WTC11 (cell line): ENCODE data around the gene FANCI. TPM values are rescaled to one million over a fixed set of nuclear protein-coding genes. Genes with fewer than 3 reads are reported as not detected.

Experiments
- ATAC-seq: fragments of 200-7000 bp; cut with Tn5 transposase; 2 replicates; pipeline ENCODE4 v1.10.0; 2021; ENCODE audit warnings: mild to moderate bottlenecking, moderate library complexity
- CTCF ChIA-PET: fragments of 300-600 bp; sonication (Branson Sonifier 250); formaldehyde crosslinking; loops from one replicate; lab custom pipeline; 2021; ENCODE audit warnings: antibody characterized with exemption; lab: Charles Lee
- POLR2A ChIA-PET: fragments of 350-600 bp; sonication (Branson Sonifier 250); formaldehyde crosslinking; loops from one replicate; lab custom pipeline; 2021; ENCODE audit warnings: antibody characterized with exemption; lab: Charles Lee
- DNase-seq: peaks from one replicate; pipeline ENCODE4 v3.0.0; 2021; ENCODE audit warnings: low spot score
- H3K27ac Mint-ChIP-seq: 2 replicates; pipeline ENCODE4 v1.8.0; 2021; ENCODE audit warnings: mixed read lengths
- H3K27me3 Mint-ChIP-seq: 2 replicates; pipeline ENCODE4 v1.8.0; 2021; ENCODE audit warnings: low read depth, mild to moderate bottlenecking, moderate library complexity, mixed read lengths
- H3K36me3 Mint-ChIP-seq: 2 replicates; pipeline ENCODE4 v1.8.0; 2021; ENCODE audit warnings: mixed read lengths
- H3K4me1 Mint-ChIP-seq: 2 replicates; pipeline ENCODE4 v1.8.0; 2022; ENCODE audit warnings: mixed read lengths
- H3K4me3 Mint-ChIP-seq: 2 replicates; pipeline ENCODE4 v1.8.0; 2021; ENCODE audit warnings: mild to moderate bottlenecking, moderate library complexity, mixed read lengths
- H3K9me3 Mint-ChIP-seq: 2 replicates; pipeline ENCODE4 v1.8.0; 2021; ENCODE audit warnings: mixed read lengths
- ATF1 ChIP-seq: sonication (generic); formaldehyde crosslinking; IDR thresholded peaks from 2 replicates; pipeline ENCODE4 v1.8.1; 2023; ENCODE audit warnings: mild to moderate bottlenecking, moderate library complexity, missing genetic modification reagents
- CREB1 ChIP-seq: sonication (generic); formaldehyde crosslinking; IDR thresholded peaks from 2 replicates; pipeline ENCODE4 v1.8.0; 2023; ENCODE audit warnings: mild to moderate bottlenecking, missing genetic modification reagents
- CREM ChIP-seq: sonication (generic); formaldehyde crosslinking; IDR thresholded peaks from 2 replicates; pipeline ENCODE4 v1.8.1; 2022; ENCODE audit warnings: mild to moderate bottlenecking, missing genetic modification reagents, moderate library complexity
- CTCF ChIP-seq: fragments of 200-600 bp; IDR thresholded peaks from 2 replicates; pipeline ENCODE4 v1.8.0; 2022; ENCODE audit warnings: antibody characterized with exemption
- EMX1 ChIP-seq: fragments of 250-450 bp; sonication (Bioruptor Pico); IDR thresholded peaks from 2 replicates; pipeline ENCODE4 v1.8.0; 2021; ENCODE audit warnings: mild to moderate bottlenecking
- FOXP4 ChIP-seq: sonication (generic); formaldehyde crosslinking; IDR thresholded peaks from 2 replicates; pipeline ENCODE4 v1.8.0; 2022; ENCODE audit warnings: mild to moderate bottlenecking, missing genetic modification reagents
- GRHL2 ChIP-seq: fragments of 250-450 bp; sonication (Bioruptor Pico); IDR thresholded peaks from 2 replicates; pipeline ENCODE4 v1.8.0; 2022; ENCODE audit warnings: mild to moderate bottlenecking, moderate library complexity; ENCODE audit not compliant: insufficient replicate concordance, severe bottlenecking
- NFE2L1 ChIP-seq: sonication (generic); formaldehyde crosslinking; IDR thresholded peaks from 2 replicates; pipeline ENCODE4 v1.8.1; 2023; ENCODE audit warnings: missing genetic modification reagents
- NFYB ChIP-seq: sonication (generic); formaldehyde crosslinking; conservative IDR thresholded peaks from 2 replicates; pipeline ENCODE4 v1.8.0; 2022; ENCODE audit warnings: low read depth, missing genetic modification reagents
- NR2C2 ChIP-seq: sonication (generic); formaldehyde crosslinking; IDR thresholded peaks from 2 replicates; pipeline ENCODE4 v1.8.0; 2022; ENCODE audit warnings: mild to moderate bottlenecking, missing genetic modification reagents
- TCF7 ChIP-seq: sonication (generic); formaldehyde crosslinking; IDR thresholded peaks from 2 replicates; pipeline ENCODE4 v1.8.0; 2022; ENCODE audit warnings: mild to moderate bottlenecking, low read depth, missing genetic modification reagents, moderate library complexity
- TEAD4 ChIP-seq: sonication (generic); formaldehyde crosslinking; IDR thresholded peaks from 2 replicates; pipeline ENCODE4 v1.8.0; 2022; ENCODE audit warnings: mild to moderate bottlenecking, missing genetic modification reagents
- ZNF232 ChIP-seq: sonication (generic); formaldehyde crosslinking; IDR thresholded peaks from 2 replicates; pipeline ENCODE4 v1.8.0; 2022; ENCODE audit warnings: mild to moderate bottlenecking, missing genetic modification reagents
- ZNF423 ChIP-seq: fragments of 250-450 bp; sonication (Bioruptor Pico); IDR thresholded peaks from 2 replicates; pipeline ENCODE4 v2.1.2; 2022; ENCODE audit warnings: mild to moderate bottlenecking, moderate library complexity
- ZNF425 ChIP-seq: fragments of 250-450 bp; sonication (Bioruptor Pico); conservative IDR thresholded peaks from 2 replicates; pipeline ENCODE4 v1.9.0; 2021; ENCODE audit warnings: mild to moderate bottlenecking
- total RNA-seq: library from RNA; stranded (reverse); gene quantifications from 3 replicates; pipeline ENCODE4 v1.2.3, GENCODE V29; 2021
- TF ChIP-seq, protein P1 (sequence below): sonication (generic); formaldehyde crosslinking; IDR thresholded peaks from 2 replicates; pipeline ENCODE4 v1.8.1; 2022; ENCODE audit warnings: mild to moderate bottlenecking, moderate library complexity, missing genetic modification reagents
- TF ChIP-seq, protein P2 (sequence below): sonication (generic); formaldehyde crosslinking; IDR thresholded peaks from 2 replicates; pipeline ENCODE4 v1.8.0; 2023; ENCODE audit warnings: mild to moderate bottlenecking, missing genetic modification reagents
- TF ChIP-seq, protein P3 (sequence below): sonication (generic); formaldehyde crosslinking; IDR thresholded peaks from 2 replicates; pipeline ENCODE4 v1.8.1; 2022; ENCODE audit warnings: low read depth, mild to moderate bottlenecking, moderate library complexity, missing genetic modification reagents, borderline replicate concordance
- TF ChIP-seq, protein P4 (sequence below): sonication (generic); formaldehyde crosslinking; IDR thresholded peaks from 2 replicates; pipeline ENCODE4 v1.8.1; 2022; ENCODE audit warnings: missing genetic modification reagents, borderline replicate concordance

FANCI gene
- total RNA-seq, 1 experiment from 2014 or later: 108 TPM

- TF ChIP-seq, protein P1, sequence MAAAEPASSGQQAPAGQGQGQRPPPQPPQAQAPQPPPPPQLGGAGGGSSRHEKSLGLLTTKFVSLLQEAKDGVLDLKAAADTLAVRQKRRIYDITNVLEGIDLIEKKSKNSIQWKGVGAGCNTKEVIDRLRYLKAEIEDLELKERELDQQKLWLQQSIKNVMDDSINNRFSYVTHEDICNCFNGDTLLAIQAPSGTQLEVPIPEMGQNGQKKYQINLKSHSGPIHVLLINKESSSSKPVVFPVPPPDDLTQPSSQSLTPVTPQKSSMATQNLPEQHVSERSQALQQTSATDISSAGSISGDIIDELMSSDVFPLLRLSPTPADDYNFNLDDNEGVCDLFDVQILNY (CRISPR knock-in tag): no peak
- no peak for TF ChIP-seq FOXP4 (CRISPR knock-in tag)
These were observed 48.2 kb downstream of the FANCI start (continued) for GRCh38 chr15:89291934-89292438.

- H3K27me3 Mint-ChIP-seq: no peaks in the 10 kb centered on the region
- no peak for ATAC-seq
- H3K27ac Mint-ChIP-seq: no peak overlapping the region
- no peak for TF ChIP-seq ZNF232 (CRISPR knock-in tag)
- no peak for TF ChIP-seq EMX1 (CRISPR knock-in tag)
- TF ChIP-seq, protein P2, sequence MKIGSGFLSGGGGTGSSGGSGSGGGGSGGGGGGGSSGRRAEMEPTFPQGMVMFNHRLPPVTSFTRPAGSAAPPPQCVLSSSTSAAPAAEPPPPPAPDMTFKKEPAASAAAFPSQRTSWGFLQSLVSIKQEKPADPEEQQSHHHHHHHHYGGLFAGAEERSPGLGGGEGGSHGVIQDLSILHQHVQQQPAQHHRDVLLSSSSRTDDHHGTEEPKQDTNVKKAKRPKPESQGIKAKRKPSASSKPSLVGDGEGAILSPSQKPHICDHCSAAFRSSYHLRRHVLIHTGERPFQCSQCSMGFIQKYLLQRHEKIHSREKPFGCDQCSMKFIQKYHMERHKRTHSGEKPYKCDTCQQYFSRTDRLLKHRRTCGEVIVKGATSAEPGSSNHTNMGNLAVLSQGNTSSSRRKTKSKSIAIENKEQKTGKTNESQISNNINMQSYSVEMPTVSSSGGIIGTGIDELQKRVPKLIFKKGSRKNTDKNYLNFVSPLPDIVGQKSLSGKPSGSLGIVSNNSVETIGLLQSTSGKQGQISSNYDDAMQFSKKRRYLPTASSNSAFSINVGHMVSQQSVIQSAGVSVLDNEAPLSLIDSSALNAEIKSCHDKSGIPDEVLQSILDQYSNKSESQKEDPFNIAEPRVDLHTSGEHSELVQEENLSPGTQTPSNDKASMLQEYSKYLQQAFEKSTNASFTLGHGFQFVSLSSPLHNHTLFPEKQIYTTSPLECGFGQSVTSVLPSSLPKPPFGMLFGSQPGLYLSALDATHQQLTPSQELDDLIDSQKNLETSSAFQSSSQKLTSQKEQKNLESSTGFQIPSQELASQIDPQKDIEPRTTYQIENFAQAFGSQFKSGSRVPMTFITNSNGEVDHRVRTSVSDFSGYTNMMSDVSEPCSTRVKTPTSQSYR (CRISPR knock-in tag): no peak
- TF ChIP-seq ATF1 (CRISPR knock-in tag): no peak
- TF ChIP-seq, protein P3, sequence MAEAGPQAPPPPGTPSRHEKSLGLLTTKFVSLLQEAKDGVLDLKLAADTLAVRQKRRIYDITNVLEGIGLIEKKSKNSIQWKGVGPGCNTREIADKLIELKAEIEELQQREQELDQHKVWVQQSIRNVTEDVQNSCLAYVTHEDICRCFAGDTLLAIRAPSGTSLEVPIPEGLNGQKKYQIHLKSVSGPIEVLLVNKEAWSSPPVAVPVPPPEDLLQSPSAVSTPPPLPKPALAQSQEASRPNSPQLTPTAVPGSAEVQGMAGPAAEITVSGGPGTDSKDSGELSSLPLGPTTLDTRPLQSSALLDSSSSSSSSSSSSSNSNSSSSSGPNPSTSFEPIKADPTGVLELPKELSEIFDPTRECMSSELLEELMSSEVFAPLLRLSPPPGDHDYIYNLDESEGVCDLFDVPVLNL (CRISPR knock-in tag): no peak
- TF ChIP-seq CREM: no peak
- no peak for TF ChIP-seq ZNF423
- TF ChIP-seq, protein P4, sequence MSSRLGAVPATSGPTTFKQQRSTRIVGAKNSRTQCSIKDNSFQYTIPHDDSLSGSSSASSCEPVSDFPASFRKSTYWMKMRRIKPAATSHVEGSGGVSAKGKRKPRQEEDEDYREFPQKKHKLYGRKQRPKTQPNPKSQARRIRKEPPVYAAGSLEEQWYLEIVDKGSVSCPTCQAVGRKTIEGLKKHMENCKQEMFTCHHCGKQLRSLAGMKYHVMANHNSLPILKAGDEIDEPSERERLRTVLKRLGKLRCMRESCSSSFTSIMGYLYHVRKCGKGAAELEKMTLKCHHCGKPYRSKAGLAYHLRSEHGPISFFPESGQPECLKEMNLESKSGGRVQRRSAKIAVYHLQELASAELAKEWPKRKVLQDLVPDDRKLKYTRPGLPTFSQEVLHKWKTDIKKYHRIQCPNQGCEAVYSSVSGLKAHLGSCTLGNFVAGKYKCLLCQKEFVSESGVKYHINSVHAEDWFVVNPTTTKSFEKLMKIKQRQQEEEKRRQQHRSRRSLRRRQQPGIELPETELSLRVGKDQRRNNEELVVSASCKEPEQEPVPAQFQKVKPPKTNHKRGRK (CRISPR knock-in tag): no peak
- no peak for TF ChIP-seq NR2C2 (CRISPR knock-in tag)
- no peak for TF ChIP-seq TCF7 (CRISPR knock-in tag)
- no peak for TF ChIP-seq CREB1 (CRISPR knock-in tag)
- TF ChIP-seq, all 79 proteins: peak for 0
- no peak for DNase-seq
- peaks cover 66% of the 10 kb centered on the region for H3K36me3 Mint-ChIP-seq
- ChIA-PET CTCF (interaction anchor here (3.1 kb wide), 1 partner anchor 86 kb away, joined by 11 read pairs; no protein-coding TSS in a partner anchor), POLR2A (no interaction called here)
- no peaks in the 10 kb centered on the region for H3K4me1 Mint-ChIP-seq
- no peaks in the 10 kb centered on the region; the same call in 1 of the 2 replicates for H3K9me3 Mint-ChIP-seq
- H3K4me3 Mint-ChIP-seq: no peak overlapping the region
These were observed 49.2 kb downstream of the FANCI start for GRCh38 chr15:89293012-89293411.

GRCh38 chr15:89299896-89300295, 56.1 kb downstream of the FANCI start:
- Mint-ChIP-seq H3K27ac (no peak overlapping the region), H3K4me1 (no peaks in the 10 kb centered on the region), H3K36me3 (peaks cover 75% of the 10 kb centered on the region), H3K4me3 (no peak overlapping the region), H3K9me3 (no peaks in the 10 kb centered on the region; the same call in 1 of the 2 replicates), H3K27me3 (no peaks in the 10 kb centered on the region)
- TF ChIP-seq GRHL2 (CRISPR knock-in tag) (no peak), TEAD4 (CRISPR knock-in tag) (no peak), NFYB (CRISPR knock-in tag) (no peak), NFE2L1 (CRISPR knock-in tag) (no peak), ZNF425 (CRISPR knock-in tag) (no peak), ZNF232 (CRISPR knock-in tag) (no peak), CTCF (no peak)
- ChIA-PET POLR2A (no interaction called here), CTCF (interaction anchor here (0.6 to 0.8 kb wide), 2 partner anchors 93 to 103 kb away, joined by 3 to 6 read pairs; no protein-coding TSS in a partner anchor)
- no peak for ATAC-seq
- DNase-seq: no peak
